ENCODE measurements around the gene ZSCAN2.

ZSCAN2 gene

GRCh38 chr15:84624359-84624758, 23.6 kb downstream of the ZSCAN2 start:
- DNase-seq (ENCODE audit: extremely low read depth, insufficient read length) = no peak
- Histone ChIP-seq H3K36me3 (ENCODE audit: control insufficient read depth, insufficient read depth, low read length) (peaks cover 6% of the 10 kb centered on the region), H3K4me3 (replicated peaks; ENCODE audit: low read depth, low read length) (no peak overlapping the region), H3K27me3 (replicated peaks; ENCODE audit: control insufficient read depth, insufficient read depth, low read length) (no peaks in the 10 kb centered on the region)
- TF ChIP-seq, protein P1, sequence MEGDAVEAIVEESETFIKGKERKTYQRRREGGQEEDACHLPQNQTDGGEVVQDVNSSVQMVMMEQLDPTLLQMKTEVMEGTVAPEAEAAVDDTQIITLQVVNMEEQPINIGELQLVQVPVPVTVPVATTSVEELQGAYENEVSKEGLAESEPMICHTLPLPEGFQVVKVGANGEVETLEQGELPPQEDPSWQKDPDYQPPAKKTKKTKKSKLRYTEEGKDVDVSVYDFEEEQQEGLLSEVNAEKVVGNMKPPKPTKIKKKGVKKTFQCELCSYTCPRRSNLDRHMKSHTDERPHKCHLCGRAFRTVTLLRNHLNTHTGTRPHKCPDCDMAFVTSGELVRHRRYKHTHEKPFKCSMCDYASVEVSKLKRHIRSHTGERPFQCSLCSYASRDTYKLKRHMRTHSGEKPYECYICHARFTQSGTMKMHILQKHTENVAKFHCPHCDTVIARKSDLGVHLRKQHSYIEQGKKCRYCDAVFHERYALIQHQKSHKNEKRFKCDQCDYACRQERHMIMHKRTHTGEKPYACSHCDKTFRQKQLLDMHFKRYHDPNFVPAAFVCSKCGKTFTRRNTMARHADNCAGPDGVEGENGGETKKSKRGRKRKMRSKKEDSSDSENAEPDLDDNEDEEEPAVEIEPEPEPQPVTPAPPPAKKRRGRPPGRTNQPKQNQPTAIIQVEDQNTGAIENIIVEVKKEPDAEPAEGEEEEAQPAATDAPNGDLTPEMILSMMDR (IDR thresholded peaks at IDR 0.05; ENCODE audit: insufficient read depth, low read length, poor library complexity, severe bottlenecking) = no peak

GRCh38 chr15:84625123-84625522, 24.3 kb downstream of the ZSCAN2 start:
- H3K36me3 ChIP-seq (ENCODE audit: control insufficient read depth, insufficient read depth, low read length) = peaks cover 6% of the 10 kb centered on the region
- H3K4me3 ChIP-seq (replicated peaks; ENCODE audit: low read depth, low read length) = no peak overlapping the region
- H3K27me3 ChIP-seq (replicated peaks; ENCODE audit: control insufficient read depth, insufficient read depth, low read length) = no peaks in the 10 kb centered on the region
- no peak for DNase-seq (ENCODE audit: extremely low read depth, insufficient read length)
- TF ChIP-seq, protein P1 (IDR thresholded peaks at IDR 0.05; ENCODE audit: insufficient read depth, low read length, poor library complexity, severe bottlenecking) = no peak

DNA sequence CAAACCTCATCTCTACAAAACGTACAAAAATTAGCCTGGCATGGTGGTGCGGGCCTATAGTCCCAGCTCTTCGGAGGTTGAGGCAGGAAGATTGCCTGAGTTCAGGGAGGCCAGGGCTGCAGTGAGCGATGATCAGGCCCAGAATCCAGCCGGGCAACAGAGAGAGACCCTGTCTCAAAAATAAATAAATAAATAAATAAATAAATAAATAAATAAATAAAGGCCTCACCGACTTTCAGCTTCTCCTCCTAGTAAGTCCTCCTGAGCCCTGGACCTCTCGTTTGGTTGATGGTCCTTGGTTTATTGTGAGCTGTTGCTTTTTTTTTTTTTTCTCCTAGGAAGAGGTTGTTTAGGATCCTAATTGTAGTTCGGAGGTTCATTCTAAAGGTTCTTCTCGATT, 28.2 kb downstream of the ZSCAN2 start:
- TF ChIP-seq, protein P1 (IDR thresholded peaks at IDR 0.05; ENCODE audit: insufficient read depth, low read length, poor library complexity, severe bottlenecking) = no peak
- DNase-seq (ENCODE audit: extremely low read depth, insufficient read length) = no peak
- Histone ChIP-seq H3K27me3 (replicated peaks; ENCODE audit: control insufficient read depth, insufficient read depth, low read length) (no peaks in the 10 kb centered on the region), H3K36me3 (ENCODE audit: control insufficient read depth, insufficient read depth, low read length) (no peaks in the 10 kb centered on the region), H3K4me3 (replicated peaks; ENCODE audit: low read depth, low read length) (no peak overlapping the region)

GRCh38 chr15:84631706-84632272, 31.0 kb downstream of the ZSCAN2 start:
- H3K27me3 ChIP-seq (replicated peaks; ENCODE audit: control insufficient read depth, insufficient read depth, low read length) = no peaks in the 10 kb centered on the region
- no peaks in the 10 kb centered on the region; the same call in 1 of the 2 replicates for H3K36me3 ChIP-seq (ENCODE audit: control insufficient read depth, insufficient read depth, low read length)
- TF ChIP-seq, protein P1 (IDR thresholded peaks at IDR 0.05; ENCODE audit: insufficient read depth, low read length, poor library complexity, severe bottlenecking) = no peak
- no peak for DNase-seq (ENCODE audit: extremely low read depth, insufficient read length)
- peak overlapping the region; percentile 78 for H3K4me3 ChIP-seq (replicated peaks; ENCODE audit: low read depth, low read length)

DNA sequence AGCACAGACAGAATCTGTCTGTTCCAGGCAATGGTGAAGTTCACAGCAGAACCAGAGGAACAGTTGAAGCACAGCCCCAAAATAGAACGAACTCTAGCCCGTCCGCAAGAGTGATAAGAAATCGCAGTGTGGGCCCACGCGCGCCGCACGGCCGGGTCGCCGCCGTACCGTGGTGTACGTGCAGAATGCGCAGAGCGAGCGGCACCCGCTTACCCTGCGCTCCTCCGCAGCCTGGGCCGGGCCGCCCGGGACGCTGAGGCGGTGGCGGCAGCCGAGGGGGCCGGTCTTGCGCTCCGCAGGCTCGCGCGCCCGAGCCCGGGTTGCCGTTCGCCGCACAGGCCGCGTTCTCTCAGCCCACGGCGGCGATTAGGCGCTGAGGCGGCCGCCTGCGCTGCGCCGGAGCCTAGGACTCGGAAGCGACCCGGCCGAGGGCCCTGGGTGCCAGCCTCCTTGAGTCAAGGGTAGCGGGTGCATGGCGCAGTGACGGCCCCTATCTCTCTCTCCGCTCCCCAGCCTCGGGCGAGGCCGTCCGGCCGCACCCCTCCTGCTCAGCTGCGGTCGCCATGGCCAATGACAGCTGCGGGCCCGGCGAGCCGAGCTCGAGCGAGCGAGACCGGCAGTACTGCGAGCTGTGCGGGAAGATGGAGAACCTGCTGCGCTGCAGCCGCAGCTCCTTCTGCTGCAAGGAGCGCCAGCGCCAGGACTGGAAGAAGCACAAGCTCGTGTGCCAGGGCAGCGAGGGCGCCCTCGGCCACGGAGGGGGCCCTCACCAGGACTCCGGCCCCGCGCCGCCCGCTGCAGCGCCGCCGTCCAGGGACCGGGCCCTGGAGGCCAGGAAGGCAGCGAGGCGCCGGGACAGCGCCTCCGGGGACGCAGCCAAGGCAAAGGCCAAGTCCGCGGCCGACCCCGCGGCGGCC, 32.8 kb downstream of the ZSCAN2 start:
- DNase-seq (ENCODE audit: extremely low read depth, insufficient read length) = peak; percentile 82
- TF ChIP-seq, protein P1 (IDR thresholded peaks at IDR 0.05; ENCODE audit: insufficient read depth, low read length, poor library complexity, severe bottlenecking) = no peak
- Histone ChIP-seq H3K4me3 (replicated peaks; ENCODE audit: low read depth, low read length) (peak overlapping the region; percentile 65), H3K36me3 (ENCODE audit: control insufficient read depth, insufficient read depth, low read length) (no peaks in the 10 kb centered on the region; the same call in 1 of the 2 replicates), H3K27me3 (replicated peaks; ENCODE audit: control insufficient read depth, insufficient read depth, low read length) (no peaks in the 10 kb centered on the region)

Measured in GM06990 (cell line).